Hepatocyte (in vitro differentiated cells): ENCODE measurements around the gene RHOT1. TPM values are rescaled to one million over a fixed set of nuclear protein-coding genes. Genes with fewer than 3 reads are reported as not detected.

Experiments used
- DNase-seq: peaks from one replicate; pipeline ENCODE4 v3.0.0-alpha.2; 2016; ENCODE audit warnings: low spot score
- H2AFZ ChIP-seq: fragments of 200-600 bp; sonication (generic); 2 replicates; pipeline ENCODE4 v1.6.0; 2016; ENCODE audit warnings: antibody characterized with exemption, mild to moderate bottlenecking
- H3K27ac ChIP-seq: fragments of 200-600 bp; sonication (generic); 2 replicates; pipeline ENCODE4 v1.5.1; 2016; ENCODE audit warnings: mild to moderate bottlenecking
- H3K27me3 ChIP-seq: fragments of 200-600 bp; sonication (generic); 2 replicates; pipeline ENCODE4 v1.6.1; 2016
- H3K36me3 ChIP-seq: fragments of 200-600 bp; sonication (generic); replicated peaks from 2 replicates; pipeline ENCODE4 v1.5.1; 2016; ENCODE audit warnings: low read depth; ENCODE audit not compliant: insufficient read depth
- H3K4me1 ChIP-seq: fragments of 200-600 bp; sonication (generic); 2 replicates; pipeline ENCODE4 v1.5.1; 2016; ENCODE audit warnings: mild to moderate bottlenecking, moderate library complexity; ENCODE audit not compliant: insufficient read depth
- H3K4me2 ChIP-seq: fragments of 200-600 bp; sonication (generic); 2 replicates; pipeline ENCODE4 v1.6.0; 2016
- H3K4me3 ChIP-seq: fragments of 200-600 bp; sonication (generic); 2 replicates; pipeline ENCODE4 v1.5.1; 2016; ENCODE audit warnings: mild to moderate bottlenecking
- H3K79me2 ChIP-seq: fragments of 200-600 bp; sonication (generic); 2 replicates; pipeline ENCODE4 v1.6.0; 2017; ENCODE audit warnings: mild to moderate bottlenecking
- H3K9me2 ChIP-seq: fragments of 200-600 bp; sonication (generic); replicated peaks from 2 replicates; pipeline ENCODE4 v1.6.0; 2017; ENCODE audit warnings: mild to moderate bottlenecking; ENCODE audit not compliant: insufficient read depth
- H3K9me3 ChIP-seq: fragments of 200-600 bp; sonication (generic); 2 replicates; pipeline ENCODE4 v1.5.1; 2016; ENCODE audit warnings: low read depth, mild to moderate bottlenecking
- H4K20me1 ChIP-seq: fragments of 200-600 bp; sonication (generic); 2 replicates; pipeline ENCODE4 v1.6.0; 2016; ENCODE audit warnings: mild to moderate bottlenecking; ENCODE audit not compliant: insufficient read depth, poor library complexity, severe bottlenecking
- EZH2 ChIP-seq: fragments of 200-600 bp; sonication (generic); IDR thresholded peaks from 2 replicates; pipeline ENCODE4 v1.6.1; 2016; ENCODE audit warnings: antibody characterized with exemption, mild to moderate bottlenecking, borderline replicate concordance
- EZH2phosphoT487 ChIP-seq: fragments of 200-600 bp; sonication (generic); IDR thresholded peaks from one replicate; pipeline ENCODE4 v1.6.1; 2018; ENCODE audit warnings: antibody characterized with exemption, mild to moderate bottlenecking, low read depth, moderate library complexity; ENCODE audit not compliant: unreplicated experiment, severe bottlenecking
- WGBS: methylation state at CpG from one replicate; pipeline ENCODE4 v1.1.6; 2016; ENCODE audit warnings: low lambda C conversion rate; ENCODE audit errors: missing lambda C conversion rate; 5-methylcytosine and 5-hydroxymethylcytosine counted together
- polyA plus RNA-seq: library from polyadenylated mRNA; unstranded; fragments of >200 nt; fragmentation: Nextera tagmentation; extraction: Ambion mirVana; gene quantifications from 2 replicates; pipeline ENCODE4 v1.2.1, GENCODE V29; 2016
- total RNA-seq: library from RNA; depleted of rRNA; stranded (reverse); fragments of >200 nt; gene quantifications from 2 replicates; pipeline ENCODE4 v1.2.3, GENCODE V29; 2014
- TF ChIP-seq, protein P1 (sequence below): fragments of 200-600 bp; sonication (generic); IDR thresholded peaks from 2 replicates; pipeline ENCODE4 v1.5.1; 2016; ENCODE audit warnings: antibody characterized with exemption, mild to moderate bottlenecking; ENCODE audit not compliant: poor library complexity

The RHOT1 gene
- total and polyA plus RNA-seq, 2 experiments from 2014 or later = 22.6 to 38.4 TPM

DNA sequence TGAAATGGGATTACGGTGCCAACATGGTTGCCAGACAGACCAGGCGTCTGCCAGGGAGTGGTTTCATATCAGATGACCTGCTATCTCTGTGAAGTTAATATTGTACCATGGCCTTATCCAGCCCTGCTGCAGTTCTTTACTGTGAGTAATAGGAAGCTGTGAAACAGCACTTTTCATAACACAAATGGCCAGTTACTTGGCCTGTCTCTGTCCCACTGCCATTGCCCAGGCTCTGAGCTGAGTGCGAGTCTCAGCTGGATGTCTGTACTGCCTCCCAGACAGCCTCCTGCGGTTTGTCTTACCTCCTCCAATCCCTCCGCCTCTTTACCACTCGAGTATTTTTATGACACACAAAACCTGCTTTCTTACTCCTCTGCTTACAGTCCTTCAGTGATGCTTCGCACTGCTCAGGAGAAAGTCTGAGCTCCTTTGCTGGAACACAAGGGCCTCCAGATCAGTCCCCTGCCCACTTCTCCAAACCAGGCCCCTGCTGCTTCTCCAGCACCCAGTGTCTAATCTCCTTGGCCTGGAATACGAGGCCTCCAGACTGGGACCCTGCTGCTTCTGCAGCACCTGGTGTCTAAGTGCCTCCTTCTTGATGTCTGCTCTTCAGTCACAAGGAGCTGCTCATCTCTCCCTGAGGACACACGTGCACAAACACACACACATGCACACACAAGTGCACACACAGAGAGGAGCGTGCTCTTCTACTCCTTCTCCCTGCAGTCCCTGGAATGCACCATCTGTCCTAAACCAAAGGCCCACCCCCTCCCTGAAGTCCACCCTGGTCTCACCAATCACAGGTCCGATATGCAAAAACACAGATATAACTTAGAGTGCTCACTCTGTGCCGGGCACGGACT, 17.1 kb upstream of the RHOT1 start:
- H3K27ac ChIP-seq = no peak overlapping the region
- H3K4me2 ChIP-seq = no peak overlapping the region
- no peaks in the 10 kb centered on the region for H3K9me2 ChIP-seq
- no peaks in the 10 kb centered on the region for H4K20me1 ChIP-seq
- no peak overlapping the region for H2AFZ ChIP-seq
- TF ChIP-seq EZH2phosphoT487 = no peak
- no peak for TF ChIP-seq EZH2
- TF ChIP-seq, protein P1, sequence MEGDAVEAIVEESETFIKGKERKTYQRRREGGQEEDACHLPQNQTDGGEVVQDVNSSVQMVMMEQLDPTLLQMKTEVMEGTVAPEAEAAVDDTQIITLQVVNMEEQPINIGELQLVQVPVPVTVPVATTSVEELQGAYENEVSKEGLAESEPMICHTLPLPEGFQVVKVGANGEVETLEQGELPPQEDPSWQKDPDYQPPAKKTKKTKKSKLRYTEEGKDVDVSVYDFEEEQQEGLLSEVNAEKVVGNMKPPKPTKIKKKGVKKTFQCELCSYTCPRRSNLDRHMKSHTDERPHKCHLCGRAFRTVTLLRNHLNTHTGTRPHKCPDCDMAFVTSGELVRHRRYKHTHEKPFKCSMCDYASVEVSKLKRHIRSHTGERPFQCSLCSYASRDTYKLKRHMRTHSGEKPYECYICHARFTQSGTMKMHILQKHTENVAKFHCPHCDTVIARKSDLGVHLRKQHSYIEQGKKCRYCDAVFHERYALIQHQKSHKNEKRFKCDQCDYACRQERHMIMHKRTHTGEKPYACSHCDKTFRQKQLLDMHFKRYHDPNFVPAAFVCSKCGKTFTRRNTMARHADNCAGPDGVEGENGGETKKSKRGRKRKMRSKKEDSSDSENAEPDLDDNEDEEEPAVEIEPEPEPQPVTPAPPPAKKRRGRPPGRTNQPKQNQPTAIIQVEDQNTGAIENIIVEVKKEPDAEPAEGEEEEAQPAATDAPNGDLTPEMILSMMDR = no peak
- H3K36me3 ChIP-seq = no peaks in the 10 kb centered on the region
- DNase-seq = no peak
- H3K4me3 ChIP-seq = no peak overlapping the region
- 85% methylated on average over 13 of the region's 13 CpGs for WGBS
- H3K4me1 ChIP-seq = no peaks in the 10 kb centered on the region
- no peaks in the 10 kb centered on the region for H3K9me3 ChIP-seq
- no peaks in the 10 kb centered on the region for H3K79me2 ChIP-seq
- H3K27me3 ChIP-seq = no peaks in the 10 kb centered on the region

DNA sequence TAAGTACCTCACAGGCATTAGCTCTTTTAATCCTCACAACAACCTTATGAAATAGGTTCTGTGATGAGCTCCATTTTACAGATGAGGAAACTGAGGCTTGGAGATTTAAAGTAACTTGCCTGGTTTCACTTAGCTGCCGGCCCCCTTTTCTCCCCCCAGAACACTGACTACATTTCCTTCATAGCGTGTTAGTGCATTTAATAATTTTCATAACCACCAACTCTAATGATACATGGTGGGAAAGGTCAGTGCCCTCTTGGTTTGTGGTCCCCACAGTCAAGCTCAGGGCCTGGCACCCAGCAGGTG, 16.5 kb upstream of the RHOT1 start:
- no peaks in the 10 kb centered on the region for H3K4me1 ChIP-seq
- H3K27ac ChIP-seq = no peak overlapping the region
- no peak overlapping the region for H2AFZ ChIP-seq
- no peaks in the 10 kb centered on the region for H3K27me3 ChIP-seq
- H4K20me1 ChIP-seq = no peaks in the 10 kb centered on the region
- H3K9me3 ChIP-seq = no peaks in the 10 kb centered on the region
- H3K36me3 ChIP-seq = no peaks in the 10 kb centered on the region
- WGBS = 100% methylated on average over 2 of the region's 2 CpGs
- no peaks in the 10 kb centered on the region for H3K9me2 ChIP-seq
- TF ChIP-seq EZH2phosphoT487 (no peak), EZH2 (no peak)
- TF ChIP-seq, protein P1 = no peak
- H3K4me3 ChIP-seq = no peak overlapping the region
- no peak overlapping the region for H3K4me2 ChIP-seq
- no peaks in the 10 kb centered on the region for H3K79me2 ChIP-seq
- no peak for DNase-seq

DNA sequence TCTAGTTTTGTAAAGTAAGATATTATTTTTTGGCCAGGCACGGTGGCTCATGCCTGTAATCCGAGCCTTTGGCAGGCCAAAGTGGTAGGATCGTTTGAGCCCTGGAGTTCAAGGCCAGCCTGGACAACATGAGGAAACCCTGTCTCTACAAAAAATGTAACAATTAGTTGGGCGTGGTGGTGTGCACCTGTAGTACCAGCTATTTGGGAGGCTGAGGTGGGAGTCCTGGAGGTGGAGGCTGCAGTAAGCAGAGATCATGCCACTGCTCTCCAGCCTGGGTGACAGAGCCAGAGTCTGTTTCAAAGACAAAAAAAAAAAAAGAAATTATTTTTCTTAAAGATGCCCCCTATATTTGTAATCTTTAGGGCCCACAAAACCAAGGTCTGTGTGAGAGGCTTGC, 16.0 kb upstream of the RHOT1 start:
- WGBS = 66% methylated on average over 4 of the region's 4 CpGs
- Histone ChIP-seq H3K9me2 (no peaks in the 10 kb centered on the region), H2AFZ (no peak overlapping the region), H3K79me2 (no peaks in the 10 kb centered on the region), H3K36me3 (no peaks in the 10 kb centered on the region), H3K9me3 (no peaks in the 10 kb centered on the region), H3K27me3 (no peaks in the 10 kb centered on the region), H3K27ac (peak overlapping the region; percentile 81), H3K4me2 (no peak overlapping the region), H3K4me1 (no peaks in the 10 kb centered on the region), H3K4me3 (no peak overlapping the region), H4K20me1 (no peaks in the 10 kb centered on the region)
- no peak for DNase-seq
- TF ChIP-seq EZH2 (no peak), EZH2phosphoT487 (no peak)
- TF ChIP-seq, protein P1 = no peak
